GM23338 (cell line): Measurements from ENCODE around the gene AMPD3. TPM values are rescaled to one million over a fixed set of nuclear protein-coding genes. Genes with fewer than 3 reads are reported as not detected.

Experiments used
- ATAC-seq: fragments of 200-7000 bp; cut with Tn5 transposase; 3 replicates; pipeline ENCODE4 v1.9.1; 2020
- DNase-seq: peaks from one replicate; pipeline ENCODE4 v3.0.0-alpha.2; 2015; ENCODE audit warnings: low spot score
- H2AFZ ChIP-seq: fragments of 200-600 bp; sonication (generic); 2 replicates; pipeline ENCODE4 v1.8.0; 2016; ENCODE audit warnings: antibody characterized with exemption, mild to moderate bottlenecking, moderate library complexity
- H3F3A ChIP-seq: fragments of 200-600 bp; sonication (generic); replicated peaks from 2 replicates; pipeline ENCODE4 v1.8.0; 2017; ENCODE audit warnings: antibody characterized with exemption, mixed run types, low read depth
- H3K27ac ChIP-seq: fragments of 200-600 bp; sonication (generic); 2 replicates; pipeline ENCODE4 v1.6.1; 2016; ENCODE audit warnings: low read depth
- H3K27me3 ChIP-seq: fragments of 200-600 bp; sonication (generic); 2 replicates; pipeline ENCODE4 v1.8.0; 2016; ENCODE audit warnings: mild to moderate bottlenecking, mixed run types, moderate library complexity; ENCODE audit not compliant: insufficient read depth
- H3K36me3 ChIP-seq: fragments of 200-600 bp; sonication (generic); 2 replicates; pipeline ENCODE4 v1.8.0; 2016; ENCODE audit warnings: mild to moderate bottlenecking; ENCODE audit not compliant: insufficient read depth
- H3K4me1 ChIP-seq: fragments of 200-600 bp; sonication (generic); 2 replicates; pipeline ENCODE4 v1.8.0; 2016; ENCODE audit warnings: mild to moderate bottlenecking, moderate library complexity; ENCODE audit not compliant: insufficient read depth
- H3K4me2 ChIP-seq: fragments of 200-600 bp; sonication (generic); 2 replicates; pipeline ENCODE4 v1.7.1; 2017; ENCODE audit warnings: mixed run types
- H3K4me3 ChIP-seq: fragments of 200-600 bp; sonication (generic); 2 replicates; pipeline ENCODE4 v1.6.1; 2016; ENCODE audit warnings: mixed run types
- H3K79me2 ChIP-seq: fragments of 200-600 bp; sonication (generic); replicated peaks from 2 replicates; pipeline ENCODE4 v1.8.0; 2017; ENCODE audit warnings: mild to moderate bottlenecking; ENCODE audit not compliant: insufficient read depth
- H3K9me2 ChIP-seq: fragments of 200-600 bp; sonication (generic); 2 replicates; pipeline ENCODE4 v1.8.0; 2017; ENCODE audit not compliant: insufficient read depth
- H4K20me1 ChIP-seq: fragments of 200-600 bp; sonication (generic); replicated peaks from 2 replicates; pipeline ENCODE4 v1.8.0; 2017; ENCODE audit warnings: mild to moderate bottlenecking; ENCODE audit not compliant: insufficient read depth
- H3K27ac Mint-ChIP-seq: 2 replicates; pipeline ENCODE4 v1.8.0; 2020; ENCODE audit warnings: inconsistent platforms, mild to moderate bottlenecking, moderate library complexity, mixed read lengths
- H3K27me3 Mint-ChIP-seq: 3 replicates; pipeline ENCODE4 v1.8.0; 2022; ENCODE audit warnings: low read depth, mild to moderate bottlenecking, moderate library complexity, mixed read lengths, inconsistent platforms; ENCODE audit not compliant: insufficient read depth, poor library complexity
- H3K36me3 Mint-ChIP-seq: 3 replicates; pipeline ENCODE4 v1.8.0; 2021; ENCODE audit warnings: low read depth, mild to moderate bottlenecking, inconsistent platforms, moderate library complexity, mixed read lengths
- H3K4me1 Mint-ChIP-seq: 3 replicates; pipeline ENCODE4 v1.8.0; 2020; ENCODE audit warnings: mild to moderate bottlenecking, inconsistent platforms, mixed read lengths
- H3K4me3 Mint-ChIP-seq: 3 replicates; pipeline ENCODE4 v1.8.0; 2021; ENCODE audit warnings: moderate library complexity, mild to moderate bottlenecking, inconsistent platforms, mixed read lengths
- H3K9me3 Mint-ChIP-seq: 3 replicates; pipeline ENCODE4 v1.8.0; 2020; ENCODE audit warnings: moderate library complexity, mild to moderate bottlenecking, inconsistent platforms, mixed read lengths
- EZH2 ChIP-seq: fragments of 200-600 bp; sonication (generic); IDR thresholded peaks from one replicate; pipeline ENCODE4 v1.8.0; 2017; ENCODE audit warnings: antibody characterized with exemption, mild to moderate bottlenecking, low read depth; ENCODE audit not compliant: unreplicated experiment
- EZH2phosphoT487 ChIP-seq: fragments of 200-600 bp; sonication (generic); IDR thresholded peaks from one replicate; pipeline ENCODE4 v1.8.1; 2018; ENCODE audit warnings: antibody characterized with exemption; ENCODE audit not compliant: unreplicated experiment
- JUNB ChIP-seq: IDR thresholded peaks from one replicate; pipeline ENCODE4 v1.6.1; 2016; ENCODE audit warnings: antibody characterized with exemption; ENCODE audit not compliant: unreplicated experiment
- NANOG ChIP-seq: IDR thresholded peaks from 2 replicates; pipeline ENCODE4 v1.6.1; 2016; ENCODE audit warnings: antibody characterized with exemption, borderline replicate concordance
- POLR2AphosphoS5 ChIP-seq: IDR thresholded peaks from 2 replicates; pipeline ENCODE4 v1.6.1; 2016; ENCODE audit warnings: antibody characterized with exemption, low read depth
- STAT1 ChIP-seq: IDR thresholded peaks from one replicate; pipeline ENCODE4 v1.6.1; 2016; ENCODE audit warnings: antibody characterized with exemption; ENCODE audit not compliant: unreplicated experiment
- ZNF114 ChIP-seq: fragments of 250-450 bp; sonication (Bioruptor Pico); IDR thresholded peaks from 2 replicates; pipeline ENCODE4 v1.5.0; 2020; ENCODE audit warnings: mild to moderate bottlenecking, moderate library complexity
- ZNF331 ChIP-seq: fragments of 250-450 bp; sonication (Bioruptor Pico); IDR thresholded peaks from 2 replicates; pipeline ENCODE4 v1.5.0; 2020; ENCODE audit warnings: low read depth, mild to moderate bottlenecking, moderate library complexity
- polyA plus RNA-seq: library from polyadenylated mRNA; unstranded; fragments of >200 nt; fragmentation: Nextera tagmentation; extraction: Ambion mirVana; gene quantifications from 2 replicates; pipeline ENCODE4 v1.2.1, GENCODE V29; 2016
- total RNA-seq: library from RNA; depleted of rRNA; stranded (reverse); fragments of >200 nt; shearing (Covaris generic); gene quantifications from 2 replicates; pipeline ENCODE4 v1.2.3, GENCODE V29; 2014
- TF ChIP-seq, protein P1 (sequence below): fragments of 250-450 bp; sonication (Bioruptor Pico); IDR thresholded peaks from 2 replicates; pipeline ENCODE4 v1.5.0; 2020; ENCODE audit warnings: mild to moderate bottlenecking, moderate library complexity
- TF ChIP-seq, protein P2 (sequence below): IDR thresholded peaks from 2 replicates; pipeline ENCODE4 v1.6.1; 2016; ENCODE audit warnings: antibody characterized with exemption
- TF ChIP-seq, protein P3 (sequence below), 2 experiments: fragments of 200-600 bp in 1 of 2; sonication (generic) in 1 of 2; conservative IDR thresholded peaks; 2 replicates each; pipeline versions ENCODE4 v1.5.1 to v1.6.1; 2016 to 2017; ENCODE audit warnings: antibody characterized with exemption in 2 of 2, low read depth in 2 of 2, mild to moderate bottlenecking in 2 of 2, moderate library complexity in 1 of 2

AMPD3 gene
- total and polyA plus RNA-seq, 2 experiments from 2014 or later = 1.6 to 2.1 TPM

DNA sequence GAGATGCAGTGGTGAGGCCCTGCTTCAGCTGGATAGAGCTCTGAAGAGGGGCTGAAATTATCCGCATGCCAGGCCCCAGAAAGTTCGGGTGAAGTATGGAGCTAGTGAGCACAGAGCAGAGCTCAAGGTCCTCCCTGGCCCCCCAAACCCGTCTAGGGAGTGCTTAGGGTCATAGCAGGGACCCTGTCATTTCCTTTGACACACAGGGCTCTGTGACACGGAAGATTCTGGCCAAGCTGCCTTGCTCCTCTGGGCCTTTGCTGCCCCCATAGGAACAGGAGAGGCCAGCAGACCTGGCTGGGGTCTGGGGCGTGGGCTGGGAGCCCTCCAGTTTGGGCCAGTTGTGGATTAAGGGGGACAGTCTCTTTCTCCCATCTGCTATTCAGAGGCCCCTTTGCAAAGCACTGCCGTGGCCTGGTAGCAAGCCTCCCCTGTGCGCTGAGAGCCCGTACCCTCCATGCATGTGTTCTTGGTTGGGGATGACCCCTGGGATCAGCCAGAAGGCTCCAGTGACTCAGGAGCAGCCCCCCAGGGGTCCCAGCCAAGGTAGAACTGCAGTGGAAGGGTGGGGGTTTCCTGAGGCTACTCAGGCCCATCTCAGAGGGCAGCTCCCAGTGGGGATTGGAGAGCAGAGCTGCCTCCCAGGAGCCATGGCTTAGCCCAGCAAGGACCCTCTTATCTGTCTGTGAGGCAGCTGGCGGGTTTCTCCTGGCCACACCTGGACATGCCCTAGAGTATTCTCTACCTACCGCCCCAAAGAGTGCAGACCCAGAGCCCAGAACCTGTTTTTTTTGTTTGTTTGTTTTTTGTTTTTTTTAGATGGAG is 43.6 kb downstream of the AMPD3 start:
- no peak overlapping the region for H3K27ac Mint-ChIP-seq
- H3K4me2 ChIP-seq = no peak overlapping the region
- H3K27me3 Mint-ChIP-seq = peaks cover 9% of the 10 kb centered on the region
- no peak overlapping the region for H3K4me3 ChIP-seq
- H3K79me2 ChIP-seq = no peaks in the 10 kb centered on the region
- H3K4me3 Mint-ChIP-seq = no peak overlapping the region
- no peaks in the 10 kb centered on the region for H3K9me3 Mint-ChIP-seq
- H3K4me1 Mint-ChIP-seq = peaks cover 10% of the 10 kb centered on the region
- no peaks in the 10 kb centered on the region for H3K4me1 ChIP-seq
- no peaks in the 10 kb centered on the region for H3K36me3 ChIP-seq
- ATAC-seq (peak; percentile 29), DNase-seq (no peak)
- TF ChIP-seq ZNF114 (CRISPR knock-in tag) (no peak), ZNF331 (CRISPR knock-in tag) (no peak)
- 0 out of 2 replicates have a peak, but pooled peaks cover 3% of the 10 kb centered on the region for H3K9me2 ChIP-seq
- H3K36me3 Mint-ChIP-seq = peaks cover 18% of the 10 kb centered on the region
- H3F3A ChIP-seq = no peaks in the 10 kb centered on the region
- H3K27ac ChIP-seq = no peak overlapping the region
- no peak overlapping the region for H2AFZ ChIP-seq
- H3K27me3 ChIP-seq = no peaks in the 10 kb centered on the region
- H4K20me1 ChIP-seq = no peaks in the 10 kb centered on the region

DNA sequence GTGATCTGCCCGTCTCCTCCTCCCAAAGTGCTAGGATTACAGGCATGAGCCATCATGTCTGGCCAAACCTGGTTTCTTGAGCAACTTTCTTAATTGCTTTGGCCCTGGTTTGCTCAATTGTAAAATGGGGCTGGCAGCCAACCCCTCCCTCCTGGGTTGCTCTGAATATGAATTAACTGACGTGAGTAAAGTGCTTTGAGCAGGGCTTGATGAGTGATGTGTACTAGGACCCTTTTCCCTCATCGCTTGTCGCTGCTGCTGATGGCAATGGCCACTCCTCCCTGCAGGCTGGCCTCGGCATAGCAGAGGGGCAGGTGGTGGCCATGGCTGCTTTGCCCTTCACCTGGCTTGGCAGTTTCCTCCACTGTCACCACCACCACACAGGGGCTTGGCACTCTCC is 44.4 kb downstream of the AMPD3 start:
- H3K9me3 Mint-ChIP-seq = no peaks in the 10 kb centered on the region
- no peak for ATAC-seq
- no peak for TF ChIP-seq JUNB
- no peak for TF ChIP-seq ZNF114 (CRISPR knock-in tag)
- TF ChIP-seq ZNF331 (CRISPR knock-in tag) = no peak
- no peak for TF ChIP-seq STAT1
- no peak for TF ChIP-seq EZH2phosphoT487
- TF ChIP-seq, protein P1, sequence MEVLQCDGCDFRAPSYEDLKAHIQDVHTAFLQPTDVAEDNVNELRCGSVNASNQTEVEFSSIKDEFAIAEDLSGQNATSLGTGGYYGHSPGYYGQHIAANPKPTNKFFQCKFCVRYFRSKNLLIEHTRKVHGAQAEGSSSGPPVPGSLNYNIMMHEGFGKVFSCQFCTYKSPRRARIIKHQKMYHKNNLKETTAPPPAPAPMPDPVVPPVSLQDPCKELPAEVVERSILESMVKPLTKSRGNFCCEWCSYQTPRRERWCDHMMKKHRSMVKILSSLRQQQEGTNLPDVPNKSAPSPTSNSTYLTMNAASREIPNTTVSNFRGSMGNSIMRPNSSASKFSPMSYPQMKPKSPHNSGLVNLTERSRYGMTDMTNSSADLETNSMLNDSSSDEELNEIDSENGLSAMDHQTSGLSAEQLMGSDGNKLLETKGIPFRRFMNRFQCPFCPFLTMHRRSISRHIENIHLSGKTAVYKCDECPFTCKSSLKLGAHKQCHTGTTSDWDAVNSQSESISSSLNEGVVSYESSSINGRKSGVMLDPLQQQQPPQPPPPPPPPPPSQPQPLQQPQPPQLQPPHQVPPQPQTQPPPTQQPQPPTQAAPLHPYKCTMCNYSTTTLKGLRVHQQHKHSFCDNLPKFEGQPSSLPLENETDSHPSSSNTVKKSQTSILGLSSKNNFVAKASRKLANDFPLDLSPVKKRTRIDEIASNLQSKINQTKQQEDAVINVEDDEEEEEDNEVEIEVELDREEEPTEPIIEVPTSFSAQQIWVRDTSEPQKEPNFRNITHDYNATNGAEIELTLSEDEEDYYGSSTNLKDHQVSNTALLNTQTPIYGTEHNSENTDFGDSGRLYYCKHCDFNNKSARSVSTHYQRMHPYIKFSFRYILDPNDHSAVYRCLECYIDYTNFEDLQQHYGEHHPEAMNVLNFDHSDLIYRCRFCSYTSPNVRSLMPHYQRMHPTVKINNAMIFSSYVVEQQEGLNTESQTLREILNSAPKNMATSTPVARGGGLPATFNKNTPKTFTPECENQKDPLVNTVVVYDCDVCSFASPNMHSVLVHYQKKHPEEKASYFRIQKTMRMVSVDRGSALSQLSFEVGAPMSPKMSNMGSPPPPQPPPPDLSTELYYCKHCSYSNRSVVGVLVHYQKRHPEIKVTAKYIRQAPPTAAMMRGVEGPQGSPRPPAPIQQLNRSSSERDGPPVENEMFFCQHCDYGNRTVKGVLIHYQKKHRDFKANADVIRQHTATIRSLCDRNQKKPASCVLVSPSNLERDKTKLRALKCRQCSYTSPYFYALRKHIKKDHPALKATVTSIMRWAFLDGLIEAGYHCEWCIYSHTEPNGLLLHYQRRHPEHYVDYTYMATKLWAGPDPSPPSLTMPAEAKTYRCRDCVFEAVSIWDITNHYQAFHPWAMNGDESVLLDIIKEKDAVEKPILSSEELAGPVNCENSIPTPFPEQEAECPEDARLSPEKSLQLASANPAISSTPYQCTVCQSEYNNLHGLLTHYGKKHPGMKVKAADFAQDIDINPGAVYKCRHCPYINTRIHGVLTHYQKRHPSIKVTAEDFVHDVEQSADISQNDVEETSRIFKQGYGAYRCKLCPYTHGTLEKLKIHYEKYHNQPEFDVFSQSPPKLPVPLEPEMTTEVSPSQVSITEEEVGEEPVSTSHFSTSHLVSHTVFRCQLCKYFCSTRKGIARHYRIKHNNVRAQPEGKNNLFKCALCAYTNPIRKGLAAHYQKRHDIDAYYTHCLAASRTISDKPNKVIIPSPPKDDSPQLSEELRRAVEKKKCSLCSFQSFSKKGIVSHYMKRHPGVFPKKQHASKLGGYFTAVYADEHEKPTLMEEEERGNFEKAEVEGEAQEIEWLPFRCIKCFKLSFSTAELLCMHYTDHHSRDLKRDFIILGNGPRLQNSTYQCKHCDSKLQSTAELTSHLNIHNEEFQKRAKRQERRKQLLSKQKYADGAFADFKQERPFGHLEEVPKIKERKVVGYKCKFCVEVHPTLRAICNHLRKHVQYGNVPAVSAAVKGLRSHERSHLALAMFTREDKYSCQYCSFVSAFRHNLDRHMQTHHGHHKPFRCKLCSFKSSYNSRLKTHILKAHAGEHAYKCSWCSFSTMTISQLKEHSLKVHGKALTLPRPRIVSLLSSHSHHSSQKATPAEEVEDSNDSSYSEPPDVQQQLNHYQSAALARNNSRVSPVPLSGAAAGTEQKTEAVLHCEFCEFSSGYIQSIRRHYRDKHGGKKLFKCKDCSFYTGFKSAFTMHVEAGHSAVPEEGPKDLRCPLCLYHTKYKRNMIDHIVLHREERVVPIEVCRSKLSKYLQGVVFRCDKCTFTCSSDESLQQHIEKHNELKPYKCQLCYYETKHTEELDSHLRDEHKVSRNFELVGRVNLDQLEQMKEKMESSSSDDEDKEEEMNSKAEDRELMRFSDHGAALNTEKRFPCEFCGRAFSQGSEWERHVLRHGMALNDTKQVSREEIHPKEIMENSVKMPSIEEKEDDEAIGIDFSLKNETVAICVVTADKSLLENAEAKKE = no peak
- no peak for TF ChIP-seq NANOG
- TF ChIP-seq, protein P2, sequence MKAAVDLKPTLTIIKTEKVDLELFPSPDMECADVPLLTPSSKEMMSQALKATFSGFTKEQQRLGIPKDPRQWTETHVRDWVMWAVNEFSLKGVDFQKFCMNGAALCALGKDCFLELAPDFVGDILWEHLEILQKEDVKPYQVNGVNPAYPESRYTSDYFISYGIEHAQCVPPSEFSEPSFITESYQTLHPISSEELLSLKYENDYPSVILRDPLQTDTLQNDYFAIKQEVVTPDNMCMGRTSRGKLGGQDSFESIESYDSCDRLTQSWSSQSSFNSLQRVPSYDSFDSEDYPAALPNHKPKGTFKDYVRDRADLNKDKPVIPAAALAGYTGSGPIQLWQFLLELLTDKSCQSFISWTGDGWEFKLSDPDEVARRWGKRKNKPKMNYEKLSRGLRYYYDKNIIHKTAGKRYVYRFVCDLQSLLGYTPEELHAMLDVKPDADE = no peak
- no peak for TF ChIP-seq POLR2AphosphoS5
- TF ChIP-seq, protein P3, sequence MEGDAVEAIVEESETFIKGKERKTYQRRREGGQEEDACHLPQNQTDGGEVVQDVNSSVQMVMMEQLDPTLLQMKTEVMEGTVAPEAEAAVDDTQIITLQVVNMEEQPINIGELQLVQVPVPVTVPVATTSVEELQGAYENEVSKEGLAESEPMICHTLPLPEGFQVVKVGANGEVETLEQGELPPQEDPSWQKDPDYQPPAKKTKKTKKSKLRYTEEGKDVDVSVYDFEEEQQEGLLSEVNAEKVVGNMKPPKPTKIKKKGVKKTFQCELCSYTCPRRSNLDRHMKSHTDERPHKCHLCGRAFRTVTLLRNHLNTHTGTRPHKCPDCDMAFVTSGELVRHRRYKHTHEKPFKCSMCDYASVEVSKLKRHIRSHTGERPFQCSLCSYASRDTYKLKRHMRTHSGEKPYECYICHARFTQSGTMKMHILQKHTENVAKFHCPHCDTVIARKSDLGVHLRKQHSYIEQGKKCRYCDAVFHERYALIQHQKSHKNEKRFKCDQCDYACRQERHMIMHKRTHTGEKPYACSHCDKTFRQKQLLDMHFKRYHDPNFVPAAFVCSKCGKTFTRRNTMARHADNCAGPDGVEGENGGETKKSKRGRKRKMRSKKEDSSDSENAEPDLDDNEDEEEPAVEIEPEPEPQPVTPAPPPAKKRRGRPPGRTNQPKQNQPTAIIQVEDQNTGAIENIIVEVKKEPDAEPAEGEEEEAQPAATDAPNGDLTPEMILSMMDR (conservative IDR thresholded peaks at IDR 0.05; ENCODE audit: low read depth in 2 of 2) = no peak
- no peak for TF ChIP-seq EZH2

More for the DNA sequence above, 44.4 kb downstream of the AMPD3 start:
- Histone ChIP-seq H2AFZ (no peak overlapping the region), H3K36me3 (no peaks in the 10 kb centered on the region), H3F3A (no peaks in the 10 kb centered on the region), H3K4me2 (no peak overlapping the region), H3K27ac (no peak overlapping the region), H3K79me2 (no peaks in the 10 kb centered on the region), H3K4me1 (no peaks in the 10 kb centered on the region), H4K20me1 (no peaks in the 10 kb centered on the region), H3K4me3 (no peak overlapping the region), H3K27me3 (no peaks in the 10 kb centered on the region), H3K9me2 (0 out of 2 replicates have a peak, but pooled peaks cover 3% of the 10 kb centered on the region)
- Mint-ChIP-seq H3K27ac (peak overlapping the region; percentile 65; the same call in 1 of the 2 replicates), H3K36me3 (peaks cover 13% of the 10 kb centered on the region; the same call in 2 of the 3 replicates), H3K27me3 (peaks cover 9% of the 10 kb centered on the region), H3K4me1 (peaks cover 12% of the 10 kb centered on the region), H3K4me3 (no peak overlapping the region)
- DNase-seq = no peak
